NCI-H187 (cell line): ENCODE measurements around the gene KCNH1.
"Not testable (repeated sequence)": the region's sequence is repeated elsewhere in the genome, so short reads cannot be mapped to it uniquely, and the experiment has no call there.

Experiments
- DNase-seq, 2 experiments: peaks; one replicate each; lab custom pipeline; 2025; lab: John Stamatoyannopoulos, UW

KCNH1 gene

DNA sequence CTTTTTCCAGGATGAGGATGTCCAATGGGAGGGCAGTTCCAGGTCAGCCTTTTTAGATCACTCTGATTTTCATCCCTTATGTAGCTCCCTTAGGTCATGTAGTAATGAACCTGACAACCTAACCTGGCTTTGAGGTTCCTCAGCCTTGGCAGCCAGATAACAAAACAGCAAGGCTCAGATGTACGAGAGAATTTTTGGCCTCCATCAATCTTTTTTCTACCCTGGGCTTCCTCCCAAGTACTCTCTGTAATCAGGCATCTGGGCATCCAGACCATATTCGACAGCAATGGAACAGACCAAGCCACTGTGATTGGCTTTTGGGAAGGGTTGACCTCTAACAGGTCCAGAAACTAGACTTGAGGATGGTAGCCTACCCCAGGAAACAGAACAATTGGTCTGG, 38.6 kb downstream of the KCNH1 start:
- DNase-seq = no peak

DNA sequence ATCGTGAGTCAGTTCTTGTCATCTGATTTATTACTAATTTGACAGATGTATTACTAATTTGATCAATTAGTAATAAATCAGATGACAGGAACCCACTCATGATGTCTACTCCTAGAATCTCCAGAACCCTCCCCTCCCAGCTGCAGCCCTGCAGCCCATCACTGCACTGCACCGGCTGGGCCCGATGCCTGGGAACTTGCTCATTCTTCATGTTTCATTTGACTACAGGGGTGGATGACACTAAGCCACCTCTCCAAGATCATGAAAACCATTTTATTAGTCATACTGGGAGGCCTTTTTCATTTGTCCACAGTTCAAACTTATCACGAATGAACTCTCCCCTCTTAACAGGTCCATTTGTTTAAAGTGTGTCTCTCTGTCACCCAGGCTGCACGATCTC, 41.0 kb downstream of the KCNH1 start:
- no peak for DNase-seq

DNA sequence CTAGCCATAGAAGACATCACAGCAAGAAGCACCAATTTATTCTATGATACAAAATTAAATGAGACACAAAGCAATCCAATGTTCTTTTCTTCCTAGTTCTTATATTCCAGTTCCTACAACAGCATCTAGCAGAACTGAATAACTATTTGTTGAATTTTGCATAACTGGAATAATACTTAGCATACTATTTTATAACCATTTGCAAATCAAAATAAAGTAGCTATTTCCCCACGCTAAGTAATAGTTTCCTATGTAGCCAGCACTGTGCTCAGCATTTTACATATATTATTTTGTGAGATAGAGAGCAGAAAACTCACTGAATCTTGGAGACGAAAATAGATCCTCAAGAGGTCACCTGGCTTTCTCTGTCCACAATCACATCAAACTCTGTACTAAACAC, 42.1 kb downstream of the KCNH1 start:
- no peak for DNase-seq

GRCh38 chr1:211089536-211089935, 44.4 kb downstream of the KCNH1 start:
- DNase-seq = no peak

DNA sequence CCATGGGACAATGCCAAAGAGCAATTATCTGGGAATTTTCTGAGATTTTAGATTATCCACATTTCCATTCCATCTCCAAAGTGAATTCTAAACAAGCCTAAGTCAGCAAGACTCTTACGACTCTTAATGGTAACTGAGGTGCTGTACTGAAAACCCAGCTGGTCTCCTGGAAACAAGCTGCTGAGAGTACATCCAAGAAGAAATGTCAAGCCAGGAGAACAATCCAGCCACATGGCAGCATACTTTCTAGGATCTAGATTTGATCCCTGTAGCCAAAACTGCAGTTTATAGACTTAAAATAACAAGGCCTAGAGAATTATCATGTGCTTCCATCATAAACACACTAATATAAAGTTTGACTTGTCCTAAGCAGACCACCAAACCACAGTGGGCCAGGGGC, 45.8 kb downstream of the KCNH1 start:
- no peak for DNase-seq

- no peak for DNase-seq
Measured at GRCh38 chr1:211082824-211083223, 51.1 kb downstream of the KCNH1 start.

DNA sequence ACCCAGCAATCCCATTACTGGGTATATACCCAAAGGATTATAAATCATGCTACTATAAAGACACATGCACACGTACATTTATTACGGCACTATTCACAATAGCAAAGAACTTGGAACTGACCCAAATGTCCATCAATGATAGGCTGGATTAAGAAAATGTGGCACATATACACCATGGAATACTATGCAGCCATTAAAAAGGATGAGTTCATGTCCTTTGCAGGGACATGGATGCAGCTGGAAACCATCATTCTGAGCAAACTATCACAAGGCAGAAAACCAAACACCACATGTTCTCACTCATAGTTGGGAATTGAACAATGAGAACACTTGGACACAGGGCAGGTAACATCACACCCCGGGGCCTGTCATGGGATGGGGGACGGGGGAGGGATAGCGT, 52.5 kb downstream of the KCNH1 start:
- DNase-seq = not testable (repeated sequence)

- DNase-seq = no peak
Measured at GRCh38 chr1:211068976-211069375, 65.0 kb downstream of the KCNH1 start.

GRCh38 chr1:211066781-211067384, 67.1 kb downstream of the KCNH1 start:
- no peak for DNase-seq

- DNase-seq = not testable (repeated sequence)
Measured at GRCh38 chr1:211041838-211042237, 92.1 kb downstream of the KCNH1 start.

GRCh38 chr1:211037095-211037494, 96.9 kb downstream of the KCNH1 start:
- DNase-seq = no peak

DNA sequence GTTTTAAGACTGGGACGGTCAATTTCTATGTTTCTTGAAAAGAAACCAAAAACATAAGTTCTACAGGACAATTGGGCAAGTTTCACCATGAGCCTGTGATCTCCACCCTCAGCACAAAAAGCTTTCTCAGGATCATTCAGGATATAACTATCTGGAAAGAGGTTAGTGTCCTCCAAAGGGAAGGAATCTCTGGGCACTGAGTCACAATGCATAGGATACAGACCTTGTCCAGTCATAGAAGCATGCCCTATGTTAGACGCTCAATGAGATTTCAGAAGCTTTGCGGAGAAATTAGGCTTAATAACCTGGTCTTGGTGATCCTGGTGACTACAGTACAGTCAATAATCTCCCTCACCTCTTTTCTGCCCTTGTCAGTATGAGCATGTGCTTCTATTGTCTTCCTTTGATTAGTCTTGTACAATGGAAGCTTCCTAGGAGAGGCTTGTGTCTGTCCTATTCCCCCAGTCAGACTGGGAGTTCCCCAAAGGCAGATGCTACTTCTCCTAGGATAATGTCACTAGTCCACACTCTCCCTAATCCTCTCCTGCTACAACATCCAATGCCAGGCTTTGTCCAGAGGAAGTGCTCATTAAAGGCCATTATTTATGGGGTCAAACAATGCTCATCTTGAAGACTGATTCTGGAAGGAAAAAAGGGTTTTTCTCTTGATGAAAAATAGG, 97.4 kb downstream of the KCNH1 start:
- DNase-seq = no peak

- DNase-seq = no peak
Measured at GRCh38 chr1:211035821-211036380, 98.0 kb downstream of the KCNH1 start.

- no peak for DNase-seq
Measured at GRCh38 chr1:211033921-211034525, 99.9 kb downstream of the KCNH1 start.

DNA sequence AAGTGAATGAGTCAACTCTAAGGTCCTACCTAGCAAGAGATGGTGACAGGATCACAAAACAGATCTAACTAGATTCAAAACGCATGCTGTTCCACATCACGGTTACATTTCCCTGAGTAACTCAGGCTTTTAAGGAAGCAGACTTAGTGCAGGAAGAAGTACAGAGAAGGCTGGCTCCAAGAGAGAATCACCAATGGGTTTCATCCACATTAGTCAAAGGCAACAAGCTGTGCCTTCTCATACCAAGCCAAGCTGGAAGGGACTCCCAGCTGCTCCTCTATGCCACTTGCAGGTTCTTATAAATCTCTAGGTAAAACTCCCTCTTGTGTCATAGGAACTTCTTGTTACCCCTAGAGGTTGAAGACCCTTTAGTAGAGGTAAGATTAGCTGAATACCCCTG, 109.0 kb downstream of the KCNH1 start:
- DNase-seq = no peak

GRCh38 chr1:211019266-211019665, 114.7 kb downstream of the KCNH1 start:
- no peak for DNase-seq

GRCh38 chr1:211018690-211019089, 115.3 kb downstream of the KCNH1 start:
- no peak for DNase-seq

GRCh38 chr1:211017075-211017718, 116.8 kb downstream of the KCNH1 start:
- DNase-seq = no peak

DNA sequence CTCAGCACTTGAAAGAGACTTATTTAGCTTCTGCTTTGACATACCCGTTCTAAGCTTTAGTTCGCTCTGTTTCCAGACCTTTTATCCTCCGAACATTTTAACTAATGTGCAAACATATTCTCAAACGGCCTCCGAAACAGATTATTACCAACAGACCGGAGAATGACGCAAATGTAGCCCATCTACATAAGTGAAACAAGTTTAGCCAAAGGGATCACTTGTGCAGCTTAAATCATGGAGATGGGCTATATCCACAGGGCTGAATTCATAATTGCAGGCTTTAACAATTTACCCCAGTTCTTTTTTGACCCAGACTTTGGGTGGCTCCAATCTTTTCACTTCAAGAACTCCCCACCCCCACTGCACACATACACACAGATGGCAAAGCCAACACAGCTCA, 119.7 kb downstream of the KCNH1 start:
- DNase-seq = no peak

- no peak for DNase-seq
Measured at GRCh38 chr1:211013346-211014240, 120.4 kb downstream of the KCNH1 start.

- not testable (repeated sequence) for DNase-seq
Measured at GRCh38 chr1:211011128-211011527, 122.8 kb downstream of the KCNH1 start.

DNA sequence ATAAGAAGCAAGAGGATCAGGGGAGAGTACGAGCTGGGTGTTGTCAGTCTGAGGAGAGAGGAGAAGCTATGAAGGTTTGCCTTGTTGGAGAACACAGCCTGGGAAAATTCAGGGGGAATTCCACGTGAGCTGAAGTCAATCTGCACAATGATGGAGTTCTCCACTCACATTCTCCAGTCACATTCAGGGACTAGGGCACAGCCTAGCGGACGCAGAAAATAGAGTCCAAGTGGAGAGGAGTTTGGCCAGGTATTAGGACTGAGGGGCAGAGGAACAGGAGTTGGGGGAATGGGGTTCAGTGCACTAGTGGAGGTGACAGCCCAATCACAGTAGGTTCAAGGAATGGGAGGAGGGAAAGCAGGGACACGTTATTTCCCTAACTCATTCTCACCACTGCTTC, 124.0 kb downstream of the KCNH1 start:
- DNase-seq = no peak
